ENCODE measurements around the gene JAKMIP1.
A peak's percentile ranks its signal among the peaks of the same experiment; 100 is the strongest.

The JAKMIP1 gene

GRCh38 chr4:6199422-6199921, 877 bp downstream of the JAKMIP1 start:
- DNase-seq = peak; percentile 70

- DNase-seq = peak; percentile 73
These were observed 1.5 kb downstream of the JAKMIP1 start for GRCh38 chr4:6198768-6199421.

- peak; percentile 69 for DNase-seq
These were observed 2.1 kb downstream of the JAKMIP1 start for GRCh38 chr4:6198278-6198677.

GRCh38 chr4:6197433-6198174, 2.7 kb downstream of the JAKMIP1 start:
- DNase-seq = no peak

- DNase-seq = no peak
These were observed 3.5 kb downstream of the JAKMIP1 start for GRCh38 chr4:6196871-6197270.

- DNase-seq = no peak
These were observed 4.0 kb downstream of the JAKMIP1 start for GRCh38 chr4:6196324-6196723.

GRCh38 chr4:6195602-6196319, 4.6 kb downstream of the JAKMIP1 start:
- no peak for DNase-seq

- DNase-seq = no peak
These were observed 5.7 kb downstream of the JAKMIP1 start for GRCh38 chr4:6194458-6195195.

GRCh38 chr4:6193399-6193798, 7.0 kb downstream of the JAKMIP1 start:
- no peak for DNase-seq

GRCh38 chr4:6192245-6192644, 8.1 kb downstream of the JAKMIP1 start:
- DNase-seq = no peak

GRCh38 chr4:6191448-6192130, 8.8 kb downstream of the JAKMIP1 start:
- no peak for DNase-seq

- no peak for DNase-seq
These were observed 9.9 kb downstream of the JAKMIP1 start for GRCh38 chr4:6190486-6190885.

GRCh38 chr4:6189511-6189910, 10.8 kb downstream of the JAKMIP1 start:
- no peak for DNase-seq

GRCh38 chr4:6188687-6189305, 11.6 kb downstream of the JAKMIP1 start:
- DNase-seq = no peak

- DNase-seq = peak; percentile 27
These were observed 16.2 kb downstream of the JAKMIP1 start for GRCh38 chr4:6184169-6184568.

GRCh38 chr4:6183740-6184139, 16.6 kb downstream of the JAKMIP1 start:
- DNase-seq = peak; percentile 81

GRCh38 chr4:6182376-6183280, 17.7 kb downstream of the JAKMIP1 start:
- no peak for DNase-seq

- peak; percentile 95 for DNase-seq
These were observed 19.3 kb downstream of the JAKMIP1 start for GRCh38 chr4:6180841-6181631.

- DNase-seq = peak; percentile 84
These were observed 21.0 kb downstream of the JAKMIP1 start for GRCh38 chr4:6179362-6179761.

- DNase-seq = no peak
These were observed 21.6 kb downstream of the JAKMIP1 start for GRCh38 chr4:6178757-6179156.
